ENCODE results near the gene ANK2. TPM values are rescaled to one million over a fixed set of nuclear protein-coding genes. Genes with fewer than 3 reads are reported as not detected.

The ANK2 gene
- total RNA-seq, 1 donor = 79.6 TPM

GRCh38 chr4:113170805-113171468 lies 121.5 kb downstream of the ANK2 start:
- DNase-seq (ENCODE audit: insufficient read length, low spot score, missing footprints) = no peak
- Histone ChIP-seq H3K79me2 (ENCODE audit: insufficient read depth, low read length) (no peaks in the 10 kb centered on the region), H4K20me1 (ENCODE audit: insufficient read depth, low read length) (no peaks in the 10 kb centered on the region), H3K4me3 (ENCODE audit: insufficient read depth, low read length) (no peak overlapping the region), H3K27me3 (ENCODE audit: insufficient read depth, low read length) (no peaks in the 10 kb centered on the region), H3K36me3 (ENCODE audit: insufficient read depth, low read length) (no peaks in the 10 kb centered on the region), H2AFZ (ENCODE audit: low read length) (no peak overlapping the region), H3K4me1 (ENCODE audit: insufficient read depth, low read length) (no peaks in the 10 kb centered on the region), H3K27ac (ENCODE audit: low read depth, low read length) (no peak overlapping the region), H3K9me3 (ENCODE audit: low read depth, low read length) (no peaks in the 10 kb centered on the region), H3K4me2 (ENCODE audit: insufficient read depth, low read length) (no peak overlapping the region)
- no peak for TF ChIP-seq CTCF (IDR thresholded peaks at IDR 0.05; ENCODE audit: extremely low read depth, low read depth, low read length)

DNA sequence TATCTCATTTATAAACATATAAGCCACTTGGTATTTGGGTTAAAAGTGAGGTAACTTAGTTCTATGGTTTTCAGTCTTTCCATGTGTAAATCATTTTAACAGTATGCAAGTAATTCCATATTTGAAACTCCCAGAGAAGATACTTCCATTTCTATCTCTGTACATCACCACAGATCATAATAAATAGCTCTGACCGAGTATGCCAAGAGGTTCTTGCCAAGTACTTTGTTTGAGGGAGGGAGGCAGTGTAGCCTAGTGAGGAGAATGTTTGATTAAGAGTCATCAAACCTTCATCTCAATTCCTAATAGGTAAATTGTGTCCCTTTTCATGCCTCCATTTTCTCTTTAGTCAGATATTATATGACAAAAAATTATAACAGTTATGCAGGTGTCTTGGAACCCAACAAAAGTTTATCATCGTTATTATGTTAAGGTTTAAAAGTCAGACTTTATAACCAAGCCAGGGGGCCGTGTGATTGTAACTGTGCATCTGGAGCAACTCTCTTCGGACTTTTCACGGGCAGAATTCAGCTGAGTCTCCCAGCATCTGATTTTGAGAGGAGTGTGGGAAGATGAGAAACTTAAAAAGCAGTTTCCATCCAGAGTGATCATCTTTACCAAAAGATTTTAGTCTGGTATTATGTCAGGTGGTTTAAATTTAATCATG lies 123.8 kb downstream of the ANK2 start:
- DNase-seq (ENCODE audit: insufficient read length, low spot score, missing footprints) = no peak
- H3K9me3 ChIP-seq (ENCODE audit: low read depth, low read length) = no peaks in the 10 kb centered on the region
- TF ChIP-seq CTCF (IDR thresholded peaks at IDR 0.05; ENCODE audit: extremely low read depth, low read depth, low read length) = no peak
- H3K4me3 ChIP-seq (ENCODE audit: insufficient read depth, low read length) = no peak overlapping the region
- no peaks in the 10 kb centered on the region for H3K79me2 ChIP-seq (ENCODE audit: insufficient read depth, low read length)
- H4K20me1 ChIP-seq (ENCODE audit: insufficient read depth, low read length) = no peaks in the 10 kb centered on the region
- no peak overlapping the region for H2AFZ ChIP-seq (ENCODE audit: low read length)
- H3K4me1 ChIP-seq (ENCODE audit: insufficient read depth, low read length) = no peaks in the 10 kb centered on the region
- no peaks in the 10 kb centered on the region for H3K27me3 ChIP-seq (ENCODE audit: insufficient read depth, low read length)
- no peaks in the 10 kb centered on the region for H3K36me3 ChIP-seq (ENCODE audit: insufficient read depth, low read length)
- no peak overlapping the region for H3K4me2 ChIP-seq (ENCODE audit: insufficient read depth, low read length)
- no peak overlapping the region for H3K27ac ChIP-seq (ENCODE audit: low read depth, low read length)

- no peaks in the 10 kb centered on the region for H3K79me2 ChIP-seq (ENCODE audit: insufficient read depth, low read length)
- no peaks in the 10 kb centered on the region for H3K4me1 ChIP-seq (ENCODE audit: insufficient read depth, low read length)
- no peaks in the 10 kb centered on the region for H3K9me3 ChIP-seq (ENCODE audit: low read depth, low read length)
- no peak overlapping the region for H3K4me2 ChIP-seq (ENCODE audit: insufficient read depth, low read length)
- no peak for TF ChIP-seq CTCF (IDR thresholded peaks at IDR 0.05; ENCODE audit: extremely low read depth, low read depth, low read length)
- no peaks in the 10 kb centered on the region for H3K36me3 ChIP-seq (ENCODE audit: insufficient read depth, low read length)
- DNase-seq (ENCODE audit: insufficient read length, low spot score, missing footprints) = no peak
- H4K20me1 ChIP-seq (ENCODE audit: insufficient read depth, low read length) = no peaks in the 10 kb centered on the region
- no peaks in the 10 kb centered on the region for H3K27me3 ChIP-seq (ENCODE audit: insufficient read depth, low read length)
- H3K4me3 ChIP-seq (ENCODE audit: insufficient read depth, low read length) = no peak overlapping the region
- H3K27ac ChIP-seq (ENCODE audit: low read depth, low read length) = no peak overlapping the region
- H2AFZ ChIP-seq (ENCODE audit: low read length) = no peak overlapping the region
Measured at GRCh38 chr4:113173793-113174264, 124.4 kb downstream of the ANK2 start.

DNA sequence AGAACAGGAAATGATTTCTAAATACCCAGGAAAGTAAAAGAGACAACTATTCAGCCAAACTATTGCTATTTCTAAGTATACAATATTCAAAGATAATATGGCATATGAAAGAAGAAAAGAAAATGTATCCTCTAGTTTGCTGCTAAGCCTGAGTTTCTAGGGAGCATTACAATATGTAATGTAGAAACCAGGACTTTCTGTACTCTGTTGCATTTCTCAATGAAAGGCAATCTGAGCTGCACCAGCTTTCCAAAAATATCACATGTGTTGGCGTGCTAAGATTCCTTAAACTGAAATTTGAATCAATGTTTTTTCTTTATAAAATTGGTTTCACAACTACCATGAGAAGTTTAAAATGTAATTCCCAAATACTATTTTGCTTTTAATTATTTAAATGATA lies 129.6 kb downstream of the ANK2 start:
- Histone ChIP-seq H3K79me2 (ENCODE audit: insufficient read depth, low read length) (no peaks in the 10 kb centered on the region), H3K36me3 (ENCODE audit: insufficient read depth, low read length) (no peaks in the 10 kb centered on the region), H3K4me1 (ENCODE audit: insufficient read depth, low read length) (no peaks in the 10 kb centered on the region), H3K27me3 (ENCODE audit: insufficient read depth, low read length) (peaks cover 8% of the 10 kb centered on the region), H3K27ac (ENCODE audit: low read depth, low read length) (no peak overlapping the region), H2AFZ (ENCODE audit: low read length) (no peak overlapping the region), H4K20me1 (ENCODE audit: insufficient read depth, low read length) (no peaks in the 10 kb centered on the region), H3K4me2 (ENCODE audit: insufficient read depth, low read length) (no peak overlapping the region), H3K4me3 (ENCODE audit: insufficient read depth, low read length) (no peak overlapping the region), H3K9me3 (ENCODE audit: low read depth, low read length) (no peaks in the 10 kb centered on the region)
- TF ChIP-seq CTCF (IDR thresholded peaks at IDR 0.05; ENCODE audit: extremely low read depth, low read depth, low read length) = no peak
- DNase-seq (ENCODE audit: insufficient read length, low spot score, missing footprints) = peak; percentile 58
